Kidney tubule cell (primary cell): Measurements from ENCODE around the gene BRD3OS.
A peak's percentile ranks its signal among the peaks of the same experiment; 100 is the strongest.

Experiments used
- DNase-seq: peaks from one replicate; pipeline ENCODE4 v3.0.0-alpha.2; 2018; ENCODE audit warnings: low spot score

Gene BRD3OS

GRCh38 chr9:134004881-134005280 is 20.4 kb upstream of the BRD3OS start:
- DNase-seq, result no peak

- DNase-seq, result no peak
These were observed 19.9 kb upstream of the BRD3OS start for GRCh38 chr9:134005381-134005780.

GRCh38 chr9:134007150-134007549 is 18.1 kb upstream of the BRD3OS start:
- DNase-seq, result no peak

GRCh38 chr9:134007571-134007970 is 17.7 kb upstream of the BRD3OS start:
- no peak for DNase-seq

- no peak for DNase-seq
These were observed 14.7 kb upstream of the BRD3OS start for GRCh38 chr9:134010310-134011173.

GRCh38 chr9:134011401-134011800 is 13.9 kb upstream of the BRD3OS start:
- DNase-seq, result no peak

- DNase-seq, result peak; percentile 79
These were observed 10.3 kb upstream of the BRD3OS start for GRCh38 chr9:134014946-134015345.

GRCh38 chr9:134024214-134024792 is 978 bp upstream of the BRD3OS start:
- no peak for DNase-seq

GRCh38 chr9:134025606-134026541 is 593 bp downstream of the BRD3OS start:
- DNase-seq, result peak; percentile 46

- no peak for DNase-seq
These were observed 1.3 kb downstream of the BRD3OS start for GRCh38 chr9:134026581-134026980.

- no peak for DNase-seq
These were observed 1.7 kb downstream of the BRD3OS start for GRCh38 chr9:134026981-134027380.

- DNase-seq, result no peak
These were observed 2.3 kb downstream of the BRD3OS start for GRCh38 chr9:134027561-134027960.

- no peak for DNase-seq
These were observed 2.8 kb downstream of the BRD3OS start for GRCh38 chr9:134028076-134028475.

GRCh38 chr9:134028575-134029247 is 3.4 kb downstream of the BRD3OS start:
- no peak for DNase-seq

- DNase-seq, result no peak
These were observed 4.3 kb downstream of the BRD3OS start for GRCh38 chr9:134029248-134030226.

- DNase-seq, result no peak
These were observed 5.7 kb downstream of the BRD3OS start for GRCh38 chr9:134030821-134031470.

GRCh38 chr9:134031783-134032182 is 6.5 kb downstream of the BRD3OS start:
- no peak for DNase-seq

- no peak for DNase-seq
These were observed 7.4 kb downstream of the BRD3OS start for GRCh38 chr9:134032456-134033222.

GRCh38 chr9:134033516-134034214 is 8.4 kb downstream of the BRD3OS start:
- DNase-seq, result no peak
